Keratinocyte (primary cell): ENCODE measurements around the gene AKAP6.

Source experiments
- CTCF ChIP-seq, 3 experiments: IDR thresholded peaks in 1 of 3; conservative IDR thresholded peaks in 1 of 3; optimal IDR thresholded peaks in 1 of 3; 2 replicates in 2 of 3; 3 replicates in 1 of 3; pipeline versions ENCODE3 to v1.5.1; 2011; ENCODE audit warnings: low read length in 3 of 3, mild to moderate bottlenecking in 3 of 3, moderate library complexity in 2 of 3, control low read depth in 1 of 3, inconsistent platforms in 1 of 3; ENCODE audit not compliant: insufficient read depth in 2 of 3; ENCODE audit errors: extremely low read depth in 1 of 3
- EZH2 ChIP-seq: IDR thresholded peaks from one replicate; pipeline ENCODE4 v1.6.1; 2012; ENCODE audit warnings: inconsistent platforms, mild to moderate bottlenecking, low read length, moderate library complexity

GRCh38 chr14:32734261-32734660 lies 405.2 kb downstream of the AKAP6 start:
- TF ChIP-seq CTCF (optimal IDR thresholded peaks at IDR 0.05 in 1 of 3, IDR thresholded peaks at IDR 0.05 in 1 of 3, conservative IDR thresholded peaks at IDR 0.05 in 1 of 3; ENCODE audit: extremely low read depth in 1 of 3, insufficient read depth in 2 of 3, low read length in 3 of 3), result no peak
- no peak for TF ChIP-seq EZH2
